Endometrial microvascular endothelial cells (primary cell): ENCODE measurements around the gene GAS2L1. TPM values are rescaled to one million over a fixed set of nuclear protein-coding genes. Genes with fewer than 3 reads are reported as not detected.

ENCODE experiments used
- in situ Hi-C: cut with HindIII; loops from 2 replicates; pipeline ENCODE4 v1.10.0; 2017; ENCODE audit warnings: low sequenced_read_pairs, low pct_unique_long_range_greater_than_20kb; ENCODE audit errors: inconsistent ontology term
- total RNA-seq: library from RNA; depleted of rRNA; stranded (reverse); fragments of >200 nt; gene quantifications from one replicate; pipeline ENCODE4 v1.2.3, GENCODE V29; 2015; ENCODE audit errors: inconsistent ontology term

Gene GAS2L1
- total RNA-seq, 1 donor from 2014 or later = 39.6 TPM

GRCh38 chr22:29306835-29307595, 565 bp downstream of the GAS2L1 start:
- in situ Hi-C loops = no loop called here

DNA sequence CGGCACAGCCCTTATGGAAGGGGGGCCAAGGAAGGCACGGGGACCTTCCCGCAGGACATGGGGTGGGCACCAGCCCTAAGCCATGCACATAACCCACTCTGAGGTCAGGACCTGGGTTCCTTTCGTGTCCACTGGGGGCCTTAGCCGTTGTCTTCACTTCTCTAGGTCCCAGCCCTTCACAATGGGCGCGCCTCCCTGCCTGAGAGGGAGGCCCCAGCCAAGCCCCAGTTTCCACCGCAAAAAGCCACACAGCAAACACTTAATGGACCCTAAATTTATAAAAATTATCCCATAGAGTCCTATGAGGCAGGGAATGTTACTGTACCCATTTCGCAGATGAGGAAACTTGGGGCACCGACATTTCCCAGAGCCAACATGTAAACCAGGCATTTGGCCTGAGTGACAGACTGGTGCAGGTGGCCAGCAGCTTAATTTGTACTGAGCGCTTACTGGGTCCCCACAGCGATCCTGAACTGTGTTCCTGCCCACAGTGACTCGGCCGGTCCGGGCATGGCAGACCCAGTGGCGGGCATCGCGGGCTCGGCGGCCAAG, 1.2 kb downstream of the GAS2L1 start:
- in situ Hi-C loops = no loop called here

DNA sequence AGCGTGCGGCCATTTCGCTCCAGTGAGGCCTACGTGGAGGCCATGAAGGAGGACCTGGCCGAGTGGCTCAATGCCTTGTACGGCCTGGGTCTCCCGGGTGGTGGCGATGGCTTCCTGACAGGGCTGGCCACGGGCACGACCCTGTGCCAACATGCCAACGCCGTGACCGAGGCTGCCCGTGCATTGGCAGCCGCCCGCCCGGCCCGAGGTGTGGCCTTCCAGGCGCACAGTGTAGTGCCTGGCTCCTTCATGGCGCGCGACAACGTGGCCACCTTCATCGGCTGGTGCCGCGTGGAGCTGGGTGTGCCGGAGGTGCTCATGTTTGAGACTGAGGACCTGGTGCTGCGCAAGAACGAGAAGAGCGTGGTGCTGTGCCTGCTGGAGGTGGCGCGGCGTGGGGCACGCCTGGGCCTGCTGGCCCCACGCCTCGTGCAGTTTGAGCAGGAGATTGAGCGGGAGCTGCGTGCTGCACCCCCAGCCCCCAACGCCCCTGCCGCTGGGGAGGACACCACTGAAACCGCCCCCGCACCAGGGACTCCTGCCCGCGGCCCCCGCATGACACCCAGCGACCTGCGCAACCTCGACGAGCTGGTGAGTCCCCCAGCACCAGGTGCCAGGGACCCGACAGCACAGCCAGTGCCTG, 1.8 kb downstream of the GAS2L1 start:
- in situ Hi-C loops = no loop called here

- in situ Hi-C loops = no loop called here
Measured at GRCh38 chr22:29308791-29309262, 2.4 kb downstream of the GAS2L1 start.

GRCh38 chr22:29309332-29310064, 3.0 kb downstream of the GAS2L1 start:
- in situ Hi-C loops = no loop called here

GRCh38 chr22:29310065-29310862, 3.8 kb downstream of the GAS2L1 start:
- in situ Hi-C loops = no loop called here

DNA sequence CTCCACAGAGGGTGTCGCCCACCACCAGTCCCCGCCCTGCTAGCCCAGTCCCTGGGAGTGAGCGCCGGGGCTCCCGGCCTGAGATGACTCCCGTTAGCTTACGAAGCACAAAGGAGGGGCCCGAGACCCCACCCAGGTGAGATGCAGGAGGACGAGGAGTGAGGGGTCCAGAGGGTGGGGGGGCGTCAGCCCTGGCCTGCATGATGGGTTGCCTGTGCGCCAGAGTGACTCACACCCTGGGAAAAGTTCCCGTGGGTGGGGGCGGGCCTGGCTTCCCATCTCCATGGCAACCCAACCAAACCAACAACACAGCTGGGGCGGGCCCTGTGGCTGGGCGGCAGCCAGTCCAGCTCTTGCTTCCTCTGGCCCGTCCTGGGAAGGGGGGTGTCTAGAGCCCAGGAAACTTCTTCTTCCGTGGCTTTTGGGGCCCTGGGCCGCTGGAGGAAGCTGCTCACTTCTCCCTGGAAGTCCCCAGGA, 4.5 kb downstream of the GAS2L1 start:
- in situ Hi-C loops = no loop called here

DNA sequence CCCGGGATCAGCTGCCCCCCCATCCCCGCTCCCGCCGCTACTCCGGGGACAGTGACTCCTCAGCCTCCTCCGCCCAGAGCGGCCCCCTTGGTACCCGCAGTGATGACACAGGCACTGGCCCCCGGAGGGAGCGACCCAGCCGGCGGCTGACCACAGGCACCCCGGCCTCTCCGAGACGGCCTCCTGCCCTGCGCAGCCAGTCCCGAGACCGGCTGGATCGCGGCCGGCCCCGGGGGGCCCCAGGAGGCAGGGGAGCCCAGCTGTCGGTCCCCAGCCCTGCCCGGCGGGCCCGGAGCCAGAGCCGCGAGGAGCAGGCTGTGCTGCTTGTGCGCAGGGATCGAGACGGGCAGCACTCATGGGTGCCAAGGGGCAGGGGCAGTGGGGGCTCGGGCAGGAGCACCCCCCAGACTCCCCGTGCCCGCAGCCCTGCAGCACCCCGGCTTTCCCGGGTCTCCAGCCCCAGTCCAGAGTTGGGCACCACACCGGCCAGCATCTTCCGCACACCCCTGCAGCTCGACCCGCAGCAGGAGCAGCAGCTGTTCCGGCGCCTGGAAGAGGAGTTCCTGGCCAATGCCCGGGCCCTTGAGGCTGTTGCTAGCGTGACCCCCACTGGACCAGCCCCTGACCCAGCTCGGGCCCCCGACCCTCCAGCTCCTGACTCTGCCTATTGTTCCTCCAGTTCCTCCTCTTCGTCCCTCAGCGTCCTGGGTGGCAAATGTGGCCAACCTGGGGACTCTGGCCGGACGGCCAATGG, 5.2 kb downstream of the GAS2L1 start:
- in situ Hi-C loops = no loop called here

GRCh38 chr22:29312218-29313125, 6.0 kb downstream of the GAS2L1 start:
- in situ Hi-C loops = no loop called here

GRCh38 chr22:29313126-29313575, 6.7 kb downstream of the GAS2L1 start:
- in situ Hi-C loops = no loop called here

DNA sequence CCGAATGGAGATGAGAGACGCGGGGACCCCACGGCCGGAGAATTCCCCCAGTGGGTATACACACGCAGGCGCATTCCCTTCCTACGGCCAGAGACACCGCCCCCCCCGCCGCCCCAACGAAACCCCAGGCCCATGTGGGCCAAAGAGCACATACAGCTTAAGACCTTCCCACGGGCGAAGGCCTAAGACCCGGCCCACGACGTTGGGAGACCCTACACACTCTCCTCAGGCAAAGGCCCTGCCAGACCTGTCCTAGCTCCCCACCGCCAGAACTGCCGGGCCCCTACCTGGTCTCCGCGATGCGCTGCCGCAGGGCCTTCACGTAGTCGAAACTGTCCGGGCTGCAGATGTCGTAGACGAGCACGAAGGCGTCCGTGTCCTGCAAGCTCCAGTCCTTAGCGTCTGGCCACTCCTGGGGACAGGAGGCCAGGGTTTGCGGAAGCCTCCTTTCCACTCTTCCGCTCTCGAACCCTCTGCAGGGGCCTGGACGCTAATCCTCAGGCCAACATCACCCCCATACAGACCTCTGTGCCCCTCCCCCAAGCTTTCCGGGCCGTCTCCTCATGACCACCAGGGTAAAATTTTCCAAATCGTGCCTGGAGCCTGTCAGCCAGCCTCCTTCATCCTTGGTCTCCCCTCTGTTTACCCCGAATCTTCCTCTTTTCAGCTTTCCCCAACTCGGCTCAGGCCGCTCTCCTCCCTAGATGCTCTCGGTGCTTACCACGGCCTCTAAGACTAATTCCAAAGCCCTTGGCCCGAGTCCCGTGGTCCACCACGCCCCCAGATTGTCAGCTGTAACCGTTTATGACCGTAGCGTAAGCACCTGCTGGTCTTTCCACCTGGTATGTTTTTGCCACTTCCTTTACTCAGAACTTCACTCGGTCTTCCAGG, 7.4 kb downstream of the GAS2L1 start:
- in situ Hi-C loops = no loop called here

GRCh38 chr22:29314537-29315285, 8.3 kb downstream of the GAS2L1 start:
- in situ Hi-C loops = no loop called here

- in situ Hi-C loops = no loop called here
Measured at GRCh38 chr22:29315286-29316140, 9.1 kb downstream of the GAS2L1 start, which contains the start of gene RASL10A. RASL10A (minus strand) TSS chr22:29315697; CDS start chr22:29315246, 451 bp downstream.

- in situ Hi-C loops = no loop called here
Measured at GRCh38 chr22:29316141-29316828, 9.8 kb downstream of the GAS2L1 start.
